Measurements from ENCODE around the gene NLRP6.

GRCh38 chr11:332651-333480, 54.7 kb downstream of the NLRP6 start:
- TF ChIP-seq CTCF (IDR thresholded peaks at IDR 0.05) (no peak), POLR2AphosphoS5 (IDR thresholded peaks at IDR 0.05) (no peak), POLR2A (IDR thresholded peaks at IDR 0.05) (no peak)
